ENCODE results near the gene ATP8A1. TPM values are rescaled to one million over a fixed set of nuclear protein-coding genes. Genes with fewer than 3 reads are reported as not detected.

ATP8A1 gene
- total and polyA plus RNA-seq, 10 donors, result 14.4 to 87.0 (median 42.1) TPM

DNA sequence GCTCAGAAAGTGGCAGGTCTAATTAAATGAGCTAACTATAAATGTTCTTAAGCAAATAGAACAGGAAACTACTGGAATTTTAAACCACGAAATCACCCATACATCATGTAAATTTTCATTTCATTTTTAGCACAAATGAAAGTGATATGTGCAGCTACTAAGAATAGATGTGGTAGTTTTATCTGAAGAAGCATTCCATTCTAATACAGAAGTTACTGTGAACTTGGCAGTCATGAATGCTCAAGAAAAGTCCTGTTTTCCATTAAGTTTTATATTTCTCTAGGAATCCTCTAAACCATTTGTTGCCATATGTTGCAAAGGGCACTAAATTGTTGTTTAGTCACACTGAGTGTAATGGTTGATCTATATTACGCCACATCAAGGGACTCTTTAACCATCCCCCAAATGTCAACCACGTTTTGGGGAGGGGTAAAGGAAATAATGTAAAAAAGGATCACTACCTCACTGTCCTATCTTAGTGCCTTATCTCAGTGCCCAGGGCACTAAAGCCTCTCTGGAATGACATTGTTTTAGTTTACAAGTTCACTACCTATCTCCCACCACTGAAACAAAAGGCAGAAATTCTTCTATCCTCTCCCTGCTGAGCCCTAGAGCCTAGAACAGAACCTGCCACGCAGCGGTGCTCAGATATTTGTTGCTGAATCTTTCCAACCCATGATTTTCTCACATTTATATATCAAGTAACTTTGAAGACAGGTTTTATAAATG, 141.6 kb downstream of the ATP8A1 start:
- Histone ChIP-seq H3K27ac (no peak overlapping the region), H3K9me3 (no peaks in the 10 kb centered on the region), H3K27me3 (replicated peaks in 1 of 7) (no peaks in the 10 kb centered on the region), H3K36me3 (peaks cover 0 to 54% (median 0%) of the 10 kb centered on the region in 6 donors), H3K4me3 (no peak overlapping the region), H3K4me1 (no peaks in the 10 kb centered on the region)
- TF ChIP-seq, protein P1, sequence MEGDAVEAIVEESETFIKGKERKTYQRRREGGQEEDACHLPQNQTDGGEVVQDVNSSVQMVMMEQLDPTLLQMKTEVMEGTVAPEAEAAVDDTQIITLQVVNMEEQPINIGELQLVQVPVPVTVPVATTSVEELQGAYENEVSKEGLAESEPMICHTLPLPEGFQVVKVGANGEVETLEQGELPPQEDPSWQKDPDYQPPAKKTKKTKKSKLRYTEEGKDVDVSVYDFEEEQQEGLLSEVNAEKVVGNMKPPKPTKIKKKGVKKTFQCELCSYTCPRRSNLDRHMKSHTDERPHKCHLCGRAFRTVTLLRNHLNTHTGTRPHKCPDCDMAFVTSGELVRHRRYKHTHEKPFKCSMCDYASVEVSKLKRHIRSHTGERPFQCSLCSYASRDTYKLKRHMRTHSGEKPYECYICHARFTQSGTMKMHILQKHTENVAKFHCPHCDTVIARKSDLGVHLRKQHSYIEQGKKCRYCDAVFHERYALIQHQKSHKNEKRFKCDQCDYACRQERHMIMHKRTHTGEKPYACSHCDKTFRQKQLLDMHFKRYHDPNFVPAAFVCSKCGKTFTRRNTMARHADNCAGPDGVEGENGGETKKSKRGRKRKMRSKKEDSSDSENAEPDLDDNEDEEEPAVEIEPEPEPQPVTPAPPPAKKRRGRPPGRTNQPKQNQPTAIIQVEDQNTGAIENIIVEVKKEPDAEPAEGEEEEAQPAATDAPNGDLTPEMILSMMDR (IDR thresholded peaks at IDR 0.05 in 8 of 11, conservative IDR thresholded peaks at IDR 0.05 in 3 of 11), result no peak
- TF ChIP-seq POLR2A (IDR thresholded peaks at IDR 0.05) (no peak), POLR2AphosphoS5 (IDR thresholded peaks at IDR 0.05) (no peak)
- 72 to 74% (median 73%) methylated on average over 5 of the region's 5 CpGs for WGBS, 5 donors
- DNase-seq, result no peak
- intact Hi-C loops (cut with DNase I; ENCODE audit: low total_unique reads), result loop anchor here (5.0 to 10.0 kb wide), 2 partner anchors 141 to 233 kb away; no protein-coding TSS in a partner anchor

DNA sequence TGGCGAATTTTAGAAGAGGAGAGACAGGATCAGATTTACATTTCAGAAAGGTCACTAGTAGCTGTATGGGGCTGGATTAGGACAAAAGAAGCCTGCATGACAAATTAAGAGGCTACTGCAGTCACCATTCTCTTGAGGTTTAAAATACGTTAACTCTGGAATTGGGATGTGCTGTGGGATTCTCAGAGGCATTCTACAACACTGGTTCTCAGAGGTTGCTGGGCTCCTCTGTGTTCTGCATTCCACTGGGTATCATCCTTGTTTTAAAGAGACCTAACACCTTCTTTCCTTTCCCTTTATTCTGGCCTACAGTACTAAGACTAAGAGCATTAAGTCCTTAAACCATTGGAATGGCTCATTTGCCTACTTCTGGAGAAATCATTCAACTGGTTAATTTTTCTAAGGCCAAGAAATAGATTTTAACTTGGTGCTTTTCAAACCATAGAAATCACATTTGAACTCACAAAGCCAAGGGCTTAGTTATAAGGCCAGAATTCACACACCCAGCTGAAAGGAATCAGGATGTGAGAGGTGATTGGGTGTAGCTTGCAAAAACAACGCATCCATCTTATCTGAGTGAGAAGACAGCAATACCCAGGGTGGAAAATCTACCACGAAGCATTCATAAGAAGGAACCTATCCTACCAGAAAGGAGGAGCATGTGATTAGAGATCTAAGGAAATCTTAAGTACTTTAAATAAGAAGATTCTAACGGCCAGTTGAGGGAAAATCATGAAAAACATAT, 143.0 kb downstream of the ATP8A1 start:
- Histone ChIP-seq H3K36me3 (peaks cover 0 to 65% (median 0%) of the 10 kb centered on the region in 6 donors), H3K4me1 (no peaks in the 10 kb centered on the region), H3K27ac (no peak overlapping the region), H3K9me3 (no peaks in the 10 kb centered on the region), H3K4me3 (no peak overlapping the region), H3K27me3 (replicated peaks in 1 of 7) (no peaks in the 10 kb centered on the region)
- intact Hi-C loops (cut with DNase I; ENCODE audit: low total_unique reads), result loop anchor here (10.0 kb wide), 1 partner anchor 139 kb away; no protein-coding TSS in a partner anchor
- TF ChIP-seq, protein P1 (IDR thresholded peaks at IDR 0.05 in 8 of 11, conservative IDR thresholded peaks at IDR 0.05 in 3 of 11), result no peak
- TF ChIP-seq POLR2A (IDR thresholded peaks at IDR 0.05), result no peak
- TF ChIP-seq POLR2AphosphoS5 (IDR thresholded peaks at IDR 0.05), result no peak
- no peak for DNase-seq
- 89 to 95% (median 92%) methylated on average over 5 of the region's 5 CpGs for WGBS, 5 donors

DNA sequence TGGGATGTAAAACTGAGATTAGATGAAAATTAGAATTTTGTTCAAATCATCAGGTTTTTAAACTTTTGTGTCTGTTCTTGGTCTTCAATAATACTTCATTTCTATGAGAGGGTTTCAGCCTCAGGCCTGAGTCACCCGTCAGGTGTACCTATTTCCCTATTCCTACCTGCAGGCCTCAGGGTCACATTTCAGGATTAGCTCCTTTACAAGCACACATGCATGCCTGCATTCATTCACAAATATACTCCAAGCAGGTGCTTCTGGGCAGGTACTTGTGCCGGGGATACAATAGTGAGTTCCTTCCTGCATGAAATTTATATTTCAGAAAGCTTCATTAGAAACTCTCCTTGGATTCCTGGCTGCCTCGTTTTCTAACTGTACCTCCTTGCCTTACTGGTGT, 144.7 kb downstream of the ATP8A1 start:
- no peaks in the 10 kb centered on the region for H3K9me3 ChIP-seq
- peaks cover 0 to 68% (median 0%) of the 10 kb centered on the region in 6 donors for H3K36me3 ChIP-seq
- H3K27ac ChIP-seq, result no peak overlapping the region
- DNase-seq, result no peak
- intact Hi-C loops (cut with DNase I; ENCODE audit: low total_unique reads), result loop anchor here (10.0 kb wide), 1 partner anchor 137 kb away; no protein-coding TSS in a partner anchor
- H3K27me3 ChIP-seq (replicated peaks in 1 of 7), result no peaks in the 10 kb centered on the region
- no peak overlapping the region for H3K4me3 ChIP-seq
- TF ChIP-seq POLR2A (IDR thresholded peaks at IDR 0.05), result no peak
- TF ChIP-seq, protein P1 (IDR thresholded peaks at IDR 0.05 in 8 of 11, conservative IDR thresholded peaks at IDR 0.05 in 3 of 11), result no peak
- TF ChIP-seq POLR2AphosphoS5 (IDR thresholded peaks at IDR 0.05), result no peak
- no peaks in the 10 kb centered on the region for H3K4me1 ChIP-seq
- WGBS, 5 donors, result 90 to 97% (median 93%) methylated on average over 3 of the region's 3 CpGs

DNA sequence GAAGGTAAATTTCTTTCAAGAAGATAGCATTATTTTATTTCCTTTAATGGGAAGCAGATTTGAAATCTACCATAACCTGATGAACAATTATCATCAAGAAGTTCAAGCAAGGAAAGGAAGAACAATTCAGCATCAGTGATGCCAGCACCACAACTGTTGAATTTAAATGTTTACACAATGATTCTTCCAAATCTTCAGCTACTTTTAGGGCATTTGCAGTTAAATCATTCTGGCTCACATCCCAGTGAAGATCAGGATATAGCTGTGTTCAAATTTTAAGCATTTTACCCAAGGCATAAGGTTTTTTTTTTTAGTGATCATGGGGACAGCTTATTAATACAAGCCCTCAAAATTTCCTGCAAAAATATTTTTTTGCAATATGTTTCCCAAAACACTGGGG, 146.7 kb downstream of the ATP8A1 start:
- Histone ChIP-seq H3K36me3 (peaks cover 0 to 84% (median 15%) of the 10 kb centered on the region in 6 donors), H3K4me3 (no peak overlapping the region), H3K27me3 (replicated peaks in 1 of 7) (no peaks in the 10 kb centered on the region), H3K9me3 (no peaks in the 10 kb centered on the region), H3K27ac (no peak overlapping the region), H3K4me1 (no peaks in the 10 kb centered on the region)
- intact Hi-C loops (cut with DNase I; ENCODE audit: low total_unique reads), result loop anchor here (10.0 kb wide), 1 partner anchor 135 kb away; no protein-coding TSS in a partner anchor
- no peak for DNase-seq
- no peak for TF ChIP-seq POLR2A (IDR thresholded peaks at IDR 0.05)
- TF ChIP-seq, protein P1 (IDR thresholded peaks at IDR 0.05 in 8 of 11, conservative IDR thresholded peaks at IDR 0.05 in 3 of 11), result no peak
- TF ChIP-seq POLR2AphosphoS5 (IDR thresholded peaks at IDR 0.05), result no peak
